Measurements from ENCODE around the gene EFR3B.
A peak's percentile ranks its signal among the peaks of the same experiment; 100 is the strongest.
"Not testable (repeated sequence)": the region's sequence is repeated elsewhere in the genome, so short reads cannot be mapped to it uniquely, and the experiment has no call there.

Gene EFR3B

DNA sequence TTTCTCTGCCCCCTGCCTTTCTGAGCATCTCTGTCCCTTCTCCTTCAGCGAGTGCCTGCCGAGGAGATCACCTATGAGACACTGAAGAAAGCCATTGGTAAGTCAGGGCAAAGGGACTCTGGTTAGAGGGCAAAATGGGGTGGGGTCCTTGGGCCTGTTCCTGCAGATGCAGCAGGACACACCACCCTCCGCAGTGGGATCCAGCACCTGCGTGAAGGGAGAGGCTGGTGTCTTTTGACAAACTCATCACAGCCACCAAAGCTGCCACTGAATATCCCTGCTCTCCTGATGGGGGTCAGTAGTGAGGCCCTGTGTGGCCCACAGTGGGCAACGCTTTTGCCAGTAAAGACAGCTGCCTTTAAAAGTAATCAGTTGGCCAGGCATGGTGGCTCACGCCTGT, 107.8 kb downstream of the EFR3B start:
- DNase-seq (ENCODE audit: low read depth in 2 of 2), result no peak

- not testable (repeated sequence) for DNase-seq (ENCODE audit: low read depth in 2 of 2)
Measured at GRCh38 chr2:25150993-25151392, 109.1 kb downstream of the EFR3B start.

GRCh38 chr2:25151718-25152117, 109.8 kb downstream of the EFR3B start:
- no peak for DNase-seq (ENCODE audit: low read depth in 2 of 2)

GRCh38 chr2:25155401-25155800, 113.5 kb downstream of the EFR3B start:
- no peak for DNase-seq (ENCODE audit: low read depth in 2 of 2)

DNA sequence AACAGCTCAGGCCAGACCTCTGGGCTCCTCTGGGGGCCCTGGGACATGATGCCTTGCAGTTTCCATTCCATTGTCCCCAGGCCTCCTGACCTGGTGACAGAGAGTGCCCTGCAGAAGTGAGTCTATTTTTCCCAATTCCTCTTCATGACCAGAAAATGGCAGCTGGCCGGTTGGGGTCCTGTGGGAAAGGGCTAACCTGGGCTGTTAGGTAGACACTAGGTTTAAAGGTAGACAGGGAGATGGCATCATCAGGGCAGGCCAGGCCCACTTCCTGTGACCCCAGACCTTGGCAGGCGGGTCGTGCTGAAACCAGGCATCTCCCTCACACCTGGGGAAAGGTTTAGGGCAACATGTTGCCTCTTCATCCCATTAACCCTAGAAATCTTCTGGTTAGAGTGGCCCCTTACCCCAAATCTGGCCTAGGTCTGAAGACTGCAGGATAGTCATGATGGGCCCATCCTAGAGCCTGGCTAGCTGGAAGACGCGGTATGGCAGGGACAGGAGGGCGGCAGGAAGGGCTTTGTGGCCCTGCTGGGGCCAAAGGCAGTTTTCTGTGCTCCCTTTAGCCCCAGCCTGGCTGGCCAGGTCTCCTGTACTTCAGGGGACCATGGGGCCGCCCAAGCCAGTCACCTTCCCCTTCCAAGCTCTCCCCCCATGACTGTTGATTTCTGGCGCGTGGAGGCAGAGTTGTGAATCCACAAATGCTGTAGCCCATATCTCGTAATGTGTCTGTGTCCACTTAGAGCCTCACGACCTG, 116.4 kb downstream of the EFR3B start:
- no peak for DNase-seq (ENCODE audit: low read depth in 2 of 2)

GRCh38 chr2:25159949-25160348, 118.1 kb downstream of the EFR3B start:
- DNase-seq (ENCODE audit: low read depth in 2 of 2), result no peak

DNA sequence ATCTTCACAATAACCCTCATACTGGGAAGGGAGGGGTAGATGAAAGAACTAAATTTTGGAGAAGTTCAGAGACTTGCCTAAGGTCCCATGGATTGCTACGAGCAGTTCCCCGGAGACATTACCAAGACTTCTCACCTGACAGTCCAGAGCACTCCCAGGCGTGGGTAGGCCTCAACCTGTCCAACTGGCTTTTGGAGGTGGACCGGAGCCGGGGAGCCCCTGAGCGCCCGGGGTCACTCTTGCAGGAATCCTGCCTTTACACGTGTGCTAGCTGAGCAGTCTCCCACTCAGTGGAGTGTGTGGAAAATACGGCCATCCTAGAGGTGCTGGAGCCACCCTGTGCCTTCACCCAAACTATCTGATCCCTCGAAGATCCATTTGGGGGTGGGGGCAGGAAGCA, 118.5 kb downstream of the EFR3B start:
- DNase-seq (ENCODE audit: low read depth in 2 of 2), result no peak

GRCh38 chr2:25161055-25161781, 119.3 kb downstream of the EFR3B start:
- DNase-seq (ENCODE audit: low read depth in 2 of 2), result peak in 1 of 2 donors; percentile 48

GRCh38 chr2:25162061-25162460, 120.2 kb downstream of the EFR3B start:
- DNase-seq (ENCODE audit: low read depth in 2 of 2), result not testable (repeated sequence)

DNA sequence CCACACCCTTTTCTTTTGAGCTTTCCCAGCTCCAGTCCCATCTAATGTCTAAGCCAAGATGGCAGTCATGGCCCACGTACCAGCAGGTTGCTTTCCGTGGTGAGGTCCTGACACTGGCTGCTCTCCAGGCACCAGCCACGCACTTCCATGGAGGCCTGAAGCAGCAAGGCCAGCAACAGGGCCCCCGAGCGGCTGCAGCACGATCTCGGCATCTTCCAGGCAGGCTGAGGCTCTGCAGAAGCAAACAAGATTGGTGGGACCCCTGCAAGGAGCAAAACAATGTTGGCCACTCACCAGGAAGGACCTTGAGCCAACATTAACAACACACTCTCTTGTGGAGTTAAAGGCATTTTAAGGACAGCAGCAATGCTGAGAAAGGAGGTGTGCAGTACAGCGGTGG, 122.7 kb downstream of the EFR3B start:
- no peak for DNase-seq (ENCODE audit: low read depth in 2 of 2)

- DNase-seq (ENCODE audit: low read depth in 2 of 2), result no peak
Measured at GRCh38 chr2:25165992-25166875, 124.4 kb downstream of the EFR3B start.

- DNase-seq (ENCODE audit: low read depth in 2 of 2), result no peak
Measured at GRCh38 chr2:25168256-25169072, 126.6 kb downstream of the EFR3B start, which contains the start of gene POMC. Gene POMC, minus strand, starts transcription at chr2:25168580. Its CDS starts 3,808 bp downstream, at chr2:25164772.

DNA sequence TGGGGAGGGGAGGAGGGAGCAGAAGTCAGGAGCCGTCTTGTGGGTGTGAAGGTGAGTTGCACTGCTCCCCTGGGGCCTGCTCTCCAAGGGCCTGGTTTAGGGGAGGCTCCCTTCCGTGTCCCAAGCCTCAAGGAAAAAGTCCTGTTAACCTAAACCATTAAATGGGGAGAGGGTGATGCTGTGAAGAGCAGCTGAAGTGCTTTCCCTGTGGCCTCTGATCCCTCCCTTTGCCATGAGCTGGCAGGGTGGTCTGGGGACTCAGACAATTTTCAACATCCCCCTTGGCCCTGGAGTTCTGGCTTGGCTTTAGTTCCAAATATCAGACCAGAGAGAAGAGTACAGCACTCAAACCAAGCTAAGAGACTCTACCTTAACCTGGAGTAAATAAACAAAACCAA, 127.2 kb downstream of the EFR3B start:
- DNase-seq (ENCODE audit: low read depth in 2 of 2), result no peak

- no peak for DNase-seq (ENCODE audit: low read depth in 2 of 2)
Measured at GRCh38 chr2:25170888-25171287, 129.0 kb downstream of the EFR3B start.

DNA sequence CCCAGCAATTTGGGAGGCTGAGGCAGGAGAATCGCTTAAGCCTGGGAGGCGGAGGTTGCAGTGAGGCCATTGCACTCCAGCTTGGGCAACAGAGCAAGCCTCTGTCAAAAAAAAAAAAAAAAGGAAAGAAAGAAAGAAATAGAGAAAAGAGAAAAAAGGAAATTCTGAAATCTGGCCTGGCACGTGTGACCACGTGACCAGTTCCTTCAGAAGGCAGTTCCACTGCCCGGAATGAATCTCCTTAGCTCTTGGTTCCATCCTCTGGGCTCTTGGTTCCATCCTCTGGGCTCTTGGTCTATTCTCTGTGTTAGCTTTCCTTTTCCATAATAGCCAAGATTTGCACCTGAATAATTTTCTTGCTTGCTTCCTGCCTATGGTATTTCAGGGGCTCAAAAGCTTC, 131.8 kb downstream of the EFR3B start:
- DNase-seq (ENCODE audit: low read depth in 2 of 2), result no peak

DNA sequence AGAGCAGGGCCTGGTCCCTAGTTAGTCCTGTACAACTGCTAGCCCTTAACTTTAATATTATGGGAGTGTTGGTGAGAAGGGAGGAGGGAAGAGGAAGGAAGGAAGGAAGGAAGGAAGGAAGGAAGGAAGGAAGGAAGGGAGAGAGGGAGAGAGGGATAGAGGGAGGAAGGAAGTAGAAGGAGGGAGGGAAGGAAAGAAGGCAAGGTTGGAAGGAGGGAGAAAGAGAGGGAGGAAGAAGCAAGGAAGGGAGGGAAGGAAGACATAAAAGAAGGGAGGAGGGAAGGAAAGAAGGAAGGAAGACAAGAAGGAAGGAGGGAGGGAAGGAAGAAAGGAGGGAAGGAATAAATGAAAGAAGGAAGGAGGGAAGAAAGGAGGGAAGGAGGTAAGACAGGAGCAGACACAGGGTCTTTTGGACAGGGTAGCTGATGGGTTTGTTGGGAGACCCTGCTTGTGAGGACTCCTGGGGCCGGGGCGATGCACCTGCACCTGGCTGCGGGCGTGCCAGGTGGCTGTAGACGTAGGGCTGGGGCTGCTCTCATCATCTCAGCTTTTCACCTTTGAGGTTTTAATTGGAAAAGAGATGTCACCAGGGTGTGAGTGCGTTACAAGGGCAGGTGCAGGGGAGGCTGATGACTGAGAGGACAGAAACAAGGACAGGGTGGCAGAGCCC, 132.5 kb downstream of the EFR3B start:
- DNase-seq (ENCODE audit: low read depth in 2 of 2), result no peak

- DNase-seq (ENCODE audit: low read depth in 2 of 2), result no peak
Measured at GRCh38 chr2:25176138-25176537, 134.3 kb downstream of the EFR3B start.

- DNase-seq (ENCODE audit: low read depth in 2 of 2), result no peak
Measured at GRCh38 chr2:25176541-25177181, 134.8 kb downstream of the EFR3B start.

- DNase-seq (ENCODE audit: low read depth in 2 of 2), result no peak
Measured at GRCh38 chr2:25177211-25177611, 135.3 kb downstream of the EFR3B start.

GRCh38 chr2:25178976-25179375, 137.1 kb downstream of the EFR3B start:
- DNase-seq (ENCODE audit: low read depth in 2 of 2), result no peak
